T-helper 2 cell treated with Interferon-gamma antibody and Interleukin-4, amounts not matched to agents 5 μg/mL and 100 μg/mL, for 36 hours (primary cell): ENCODE measurements around the gene TMEM61.

Experiments
- DNase-seq: peaks from one replicate; pipeline ENCODE4 v3.0.0; 2021; ENCODE audit warnings: low spot score
- H3K27ac Mint-ChIP-seq: one replicate; pipeline ENCODE4 v1.8.0; 2021; ENCODE audit warnings: mild to moderate bottlenecking, mixed read lengths
- H3K27me3 Mint-ChIP-seq: one replicate; pipeline ENCODE4 v1.8.0; 2021; ENCODE audit warnings: low read depth, mixed read lengths
- H3K36me3 Mint-ChIP-seq: one replicate; pipeline ENCODE4 v1.8.0; 2021; ENCODE audit warnings: low read depth, mixed read lengths
- H3K4me1 Mint-ChIP-seq: one replicate; pipeline ENCODE4 v1.8.0; 2021; ENCODE audit warnings: low read depth, mixed read lengths
- H3K4me3 Mint-ChIP-seq: one replicate; pipeline ENCODE4 v1.8.0; 2022; ENCODE audit warnings: mild to moderate bottlenecking, moderate library complexity, mixed read lengths
- H3K9me3 Mint-ChIP-seq: one replicate; pipeline ENCODE4 v1.8.0; 2021; ENCODE audit warnings: mixed read lengths

The TMEM61 gene

DNA sequence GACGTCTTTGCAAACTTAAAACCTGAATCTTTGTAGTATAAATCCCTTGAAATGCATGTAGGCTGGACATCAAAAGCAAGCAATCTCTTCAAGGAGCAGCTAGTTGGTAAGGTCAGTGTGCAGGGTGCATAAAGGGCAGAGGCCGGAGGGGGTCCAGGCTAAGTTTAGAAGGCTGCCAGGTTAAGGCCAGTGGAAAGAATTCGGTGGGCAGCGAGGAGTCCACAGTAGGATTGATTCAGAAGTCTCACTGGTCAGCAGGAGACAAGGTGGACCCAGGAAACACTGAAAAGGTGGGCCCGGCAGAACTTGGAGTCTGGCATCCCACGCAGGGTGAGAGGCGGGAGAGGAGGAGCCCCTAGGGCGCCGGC is 58.5 kb downstream of the TMEM61 start:
- no peaks in the 10 kb centered on the region for H3K36me3 Mint-ChIP-seq
- no peaks in the 10 kb centered on the region for H3K9me3 Mint-ChIP-seq
- H3K27me3 Mint-ChIP-seq: peaks cover 77% of the 10 kb centered on the region
- H3K4me1 Mint-ChIP-seq: peaks cover 2% of the 10 kb centered on the region
- H3K4me3 Mint-ChIP-seq: no peak overlapping the region
- H3K27ac Mint-ChIP-seq: no peak overlapping the region
- DNase-seq: no peak

DNA sequence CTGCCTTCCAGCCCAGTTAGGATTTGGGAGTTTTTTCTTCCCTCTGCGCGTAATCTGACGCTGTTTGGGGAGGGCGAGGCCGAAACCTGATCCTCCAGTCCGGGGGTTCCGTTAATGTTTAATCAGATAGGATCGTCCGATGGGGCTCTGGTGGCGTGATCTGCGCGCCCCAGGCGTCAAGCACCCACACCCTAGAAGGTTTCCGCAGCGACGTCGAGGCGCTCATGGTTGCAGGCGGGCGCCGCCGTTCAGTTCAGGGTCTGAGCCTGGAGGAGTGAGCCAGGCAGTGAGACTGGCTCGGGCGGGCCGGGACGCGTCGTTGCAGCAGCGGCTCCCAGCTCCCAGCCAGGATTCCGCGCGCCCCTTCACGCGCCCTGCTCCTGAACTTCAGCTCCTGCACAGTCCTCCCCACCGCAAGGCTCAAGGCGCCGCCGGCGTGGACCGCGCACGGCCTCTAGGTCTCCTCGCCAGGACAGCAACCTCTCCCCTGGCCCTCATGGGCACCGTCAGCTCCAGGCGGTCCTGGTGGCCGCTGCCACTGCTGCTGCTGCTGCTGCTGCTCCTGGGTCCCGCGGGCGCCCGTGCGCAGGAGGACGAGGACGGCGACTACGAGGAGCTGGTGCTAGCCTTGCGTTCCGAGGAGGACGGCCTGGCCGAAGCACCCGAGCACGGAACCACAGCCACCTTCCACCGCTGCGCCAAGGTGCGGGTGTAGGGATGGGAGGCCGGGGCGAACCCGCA is 59.1 kb downstream of the TMEM61 start, which contains the start of gene PCSK9:
Gene PCSK9 (plus strand): TSS at position 207 of the 741 bp plus-strand sequence. CDS start 290 bp downstream, at position 497.
- H3K9me3 Mint-ChIP-seq: no peaks in the 10 kb centered on the region
- peaks cover 2% of the 10 kb centered on the region for H3K4me1 Mint-ChIP-seq
- H3K27me3 Mint-ChIP-seq: peaks cover 74% of the 10 kb centered on the region
- no peak for DNase-seq
- no peak within 1 kb of the TSS for H3K27ac Mint-ChIP-seq
- no peak within 1 kb of the TSS for H3K4me3 Mint-ChIP-seq
- H3K36me3 Mint-ChIP-seq: no peaks in the 10 kb centered on the region

DNA sequence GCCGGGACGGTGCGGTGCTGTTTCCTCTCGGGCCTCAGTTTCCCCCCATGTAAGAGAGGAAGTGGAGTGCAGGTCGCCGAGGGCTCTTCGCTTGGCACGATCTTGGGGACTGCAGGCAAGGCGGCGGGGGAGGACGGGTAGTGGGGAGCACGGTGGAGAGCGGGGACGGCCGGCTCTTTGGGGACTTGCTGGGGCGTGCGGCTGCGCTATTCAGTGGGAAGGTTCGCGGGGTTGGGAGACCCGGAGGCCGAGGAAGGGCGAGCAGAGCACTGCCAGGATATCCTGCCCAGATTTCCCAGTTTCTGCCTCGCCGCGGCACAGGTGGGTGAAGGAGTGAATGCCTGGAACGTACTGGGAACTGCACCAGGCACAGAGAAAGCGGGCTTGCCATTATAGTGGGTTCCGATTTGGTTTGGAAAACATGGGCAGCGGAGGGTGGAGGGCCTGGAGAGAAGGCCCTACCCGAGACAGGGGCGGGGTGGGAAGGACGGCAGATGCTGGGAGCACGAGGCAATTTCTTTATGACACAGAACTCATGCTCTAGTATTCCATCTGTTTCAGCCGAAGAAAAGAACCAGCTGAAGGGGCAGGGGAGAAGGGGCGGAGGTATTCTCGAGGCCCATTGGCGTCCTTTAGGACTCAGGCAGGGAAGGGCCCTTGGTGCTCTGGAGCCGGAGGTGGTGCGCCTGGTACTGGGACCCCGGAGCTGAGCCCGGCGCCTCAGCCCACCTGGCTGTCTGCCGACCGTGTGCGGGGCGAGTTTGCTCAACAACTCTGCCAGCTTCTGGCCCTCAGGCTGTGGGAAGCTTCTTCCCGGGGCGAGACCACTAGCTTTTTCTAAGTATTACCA is 59.9 kb downstream of the TMEM61 start:
- no peak for DNase-seq
- H3K36me3 Mint-ChIP-seq: no peaks in the 10 kb centered on the region
- H3K27ac Mint-ChIP-seq: no peak overlapping the region
- H3K27me3 Mint-ChIP-seq: peaks cover 69% of the 10 kb centered on the region
- H3K4me3 Mint-ChIP-seq: no peak overlapping the region
- H3K4me1 Mint-ChIP-seq: peaks cover 2% of the 10 kb centered on the region
- H3K9me3 Mint-ChIP-seq: no peaks in the 10 kb centered on the region

DNA sequence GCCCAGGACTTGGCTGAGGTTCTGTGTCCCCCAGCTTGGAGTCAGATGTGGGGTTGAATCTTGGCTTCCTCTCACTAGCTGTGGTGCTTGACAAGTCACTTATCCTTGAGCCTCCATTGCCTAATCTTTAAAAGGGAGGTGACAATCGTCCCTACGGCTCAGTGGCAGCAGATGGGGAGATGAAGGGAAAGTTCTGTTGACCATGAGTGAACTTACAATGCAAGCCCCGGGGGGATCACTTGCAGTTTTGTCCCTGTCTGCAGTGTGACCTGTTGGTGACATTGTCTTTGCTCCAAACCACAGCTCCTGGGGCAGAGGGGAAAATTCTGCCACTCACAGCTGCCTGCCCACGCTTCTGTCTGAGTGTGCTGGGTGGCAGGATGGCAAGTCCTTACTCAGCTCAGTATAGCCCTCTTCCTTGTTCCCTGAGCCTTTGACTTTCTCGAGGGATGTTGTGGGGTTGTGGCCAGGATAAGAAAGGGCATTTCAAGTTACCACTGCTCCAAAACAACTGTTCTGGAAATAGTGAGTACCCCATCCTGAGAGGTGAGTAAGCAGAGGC is 60.6 kb downstream of the TMEM61 start:
- Mint-ChIP-seq H3K36me3 (no peaks in the 10 kb centered on the region), H3K4me1 (peaks cover 1% of the 10 kb centered on the region)

DNA sequence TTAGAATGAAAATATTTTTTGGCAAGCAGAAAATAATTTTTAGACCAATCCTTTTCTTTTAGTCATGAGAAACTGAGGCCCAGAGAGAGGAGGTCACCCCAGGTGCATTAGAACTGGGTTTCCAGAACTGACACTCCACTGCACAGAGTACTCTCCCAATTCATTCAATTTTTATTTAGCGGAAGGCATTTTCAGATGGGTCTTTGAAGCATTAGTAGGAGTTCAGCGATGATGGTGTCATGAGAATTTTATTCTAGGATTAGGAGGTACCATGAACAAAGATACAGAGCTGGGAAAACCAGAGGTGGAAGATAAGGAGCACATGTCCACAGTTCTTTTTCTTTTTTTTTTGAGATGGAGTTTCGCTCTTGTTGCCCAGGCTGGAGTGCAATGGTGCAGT is 61.2 kb downstream of the TMEM61 start:
- Mint-ChIP-seq H3K4me1 (no peaks in the 10 kb centered on the region), H3K27me3 (peaks cover 60% of the 10 kb centered on the region), H3K27ac (no peak overlapping the region), H3K4me3 (no peak overlapping the region), H3K36me3 (no peaks in the 10 kb centered on the region), H3K9me3 (no peaks in the 10 kb centered on the region)
- no peak for DNase-seq

More for the DNA sequence above, 60.6 kb downstream of the TMEM61 start:
- DNase-seq: no peak
- no peak overlapping the region for H3K4me3 Mint-ChIP-seq
- no peak overlapping the region for H3K27ac Mint-ChIP-seq
- no peaks in the 10 kb centered on the region for H3K9me3 Mint-ChIP-seq
- peaks cover 65% of the 10 kb centered on the region for H3K27me3 Mint-ChIP-seq
